Uterus (tissue), 2 donors: ENCODE data around the gene GYPB.

Experiments
- POLR2A ChIP-seq, 2 donors: fragments of 450-650 bp; IDR thresholded peaks; one replicate each; pipeline ENCODE4 v1.6.1; 2016; ENCODE audit warnings: antibody characterized with exemption in 2 of 2, mild to moderate bottlenecking in 1 of 2, moderate library complexity in 1 of 2
- TF ChIP-seq, protein P1 (sequence below), 4 experiments: fragments of 200-600 bp in 2 of 4; fragments of 450-650 bp in 2 of 4; sonication (generic) in 2 of 4; IDR thresholded peaks; one replicate each; pipeline ENCODE4 v1.5.1; 2016 to 2019; ENCODE audit warnings: antibody characterized with exemption in 4 of 4, mild to moderate bottlenecking in 2 of 4, moderate library complexity in 1 of 4

GRCh38 chr4:143986180-143986579 lies 33.0 kb downstream of the GYPB start:
- TF ChIP-seq, protein P1, sequence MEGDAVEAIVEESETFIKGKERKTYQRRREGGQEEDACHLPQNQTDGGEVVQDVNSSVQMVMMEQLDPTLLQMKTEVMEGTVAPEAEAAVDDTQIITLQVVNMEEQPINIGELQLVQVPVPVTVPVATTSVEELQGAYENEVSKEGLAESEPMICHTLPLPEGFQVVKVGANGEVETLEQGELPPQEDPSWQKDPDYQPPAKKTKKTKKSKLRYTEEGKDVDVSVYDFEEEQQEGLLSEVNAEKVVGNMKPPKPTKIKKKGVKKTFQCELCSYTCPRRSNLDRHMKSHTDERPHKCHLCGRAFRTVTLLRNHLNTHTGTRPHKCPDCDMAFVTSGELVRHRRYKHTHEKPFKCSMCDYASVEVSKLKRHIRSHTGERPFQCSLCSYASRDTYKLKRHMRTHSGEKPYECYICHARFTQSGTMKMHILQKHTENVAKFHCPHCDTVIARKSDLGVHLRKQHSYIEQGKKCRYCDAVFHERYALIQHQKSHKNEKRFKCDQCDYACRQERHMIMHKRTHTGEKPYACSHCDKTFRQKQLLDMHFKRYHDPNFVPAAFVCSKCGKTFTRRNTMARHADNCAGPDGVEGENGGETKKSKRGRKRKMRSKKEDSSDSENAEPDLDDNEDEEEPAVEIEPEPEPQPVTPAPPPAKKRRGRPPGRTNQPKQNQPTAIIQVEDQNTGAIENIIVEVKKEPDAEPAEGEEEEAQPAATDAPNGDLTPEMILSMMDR (IDR thresholded peaks at IDR 0.05) = no peak
- TF ChIP-seq POLR2A (IDR thresholded peaks at IDR 0.05) = no peak
